HCT116 (cell line): ENCODE results near the gene THYN1. TPM values are rescaled to one million over a fixed set of nuclear protein-coding genes. Genes with fewer than 3 reads are reported as not detected.

Experiments
- ATAC-seq: fragments of 200-7000 bp; cut with Tn5 transposase; 2 replicates; pipeline ENCODE4 v1.9.1; 2020; ENCODE audit warnings: mild to moderate bottlenecking, moderate library complexity
- BruUV-seq: library from RNA; stranded (reverse); fragments of 400-500 nt; replicated peaks from 2 replicates; lab custom pipeline; 2021; lab: Mats Ljungman, UMichigan
- CTCF ChIA-PET: fragments of 300-600 bp; sonication (Branson Sonifier 250); formaldehyde crosslinking; loops from one replicate; lab custom pipeline; 2021; ENCODE audit warnings: antibody characterized with exemption; lab: Charles Lee
- POLR2A ChIA-PET: fragments of 300-600, 350-600 bp; sonication (Branson Sonifier 250); formaldehyde crosslinking; loops from one replicate; lab custom pipeline; 2021; ENCODE audit warnings: antibody characterized with exemption; lab: Charles Lee
- RAD21 ChIA-PET, 2 experiments: fragments of 300-600 bp; sonication (Branson Sonifier 250); formaldehyde crosslinking; loops; one replicate each; lab custom pipeline; 2023; ENCODE audit warnings: low total read pairs in 2 of 2; ENCODE audit not compliant: uncharacterized antibody in 2 of 2, unreplicated experiment in 2 of 2, low non-redundant PET in 1 of 2; lab: Charles Lee
- DNase-seq: peaks from one replicate; pipeline ENCODE4 v3.0.0-alpha.2; 2010; ENCODE audit warnings: low read depth, low spot score
- H2AFZ ChIP-seq: fragments of 200-600 bp; shearing (Covaris generic), sonication (generic); 2 replicates; pipeline ENCODE4 v1.6.1; 2017; ENCODE audit warnings: low read depth, mixed run types, mixed read lengths, antibody characterized with exemption, low read length; ENCODE audit not compliant: poor library complexity, severe bottlenecking
- H3K27ac ChIP-seq: 2 replicates; pipeline ENCODE4 v1.5.1; 2012; ENCODE audit warnings: low read depth, low read length
- H3K27me3 ChIP-seq: fragments of 200-600 bp; sonication (generic); 2 replicates; pipeline ENCODE4 v1.6.1; 2016; ENCODE audit warnings: mixed run types, low read length, mixed read lengths; ENCODE audit not compliant: insufficient read depth
- H3K36me3 ChIP-seq, 2 experiments: fragments of 200-500 bp in 1 of 2; fragments of 200-600 bp in 1 of 2; sonication (Bioruptor generic) in 1 of 2; sonication (generic) in 1 of 2; 2 replicates each; pipeline versions ENCODE4 v1.5.1 to v1.6.1; 2014 to 2016; ENCODE audit warnings: low read length in 2 of 2, inconsistent platforms in 1 of 2, mixed read lengths in 1 of 2, mixed run types in 1 of 2; ENCODE audit not compliant: insufficient read depth in 2 of 2, control insufficient read depth in 1 of 2
- H3K4me1 ChIP-seq, 2 experiments: fragments of 200-600 bp in 1 of 2; sonication (generic) in 1 of 2; 2 replicates each; pipeline versions ENCODE4 v1.5.1 to v1.6.1; 2012 to 2017; ENCODE audit warnings: low read length in 2 of 2, inconsistent platforms in 1 of 2, mild to moderate bottlenecking in 1 of 2, mixed read lengths in 1 of 2, mixed run types in 1 of 2, moderate library complexity in 1 of 2; ENCODE audit not compliant: insufficient read depth in 2 of 2, control insufficient read depth in 1 of 2
- H3K4me2 ChIP-seq: fragments of 200-600 bp; sonication (generic); 2 replicates; pipeline ENCODE4 v1.6.1; 2017; ENCODE audit warnings: mixed run types, low read length, mixed read lengths
- H3K4me3 ChIP-seq, 2 experiments: fragments of 200-600 bp in 1 of 2; sonication (generic) in 1 of 2; replicated peaks in 1 of 2; 2 replicates each; pipeline ENCODE4 v1.5.1; 2011 to 2016; ENCODE audit warnings: low read length in 2 of 2, control low read depth in 1 of 2, low read depth in 1 of 2, mild to moderate bottlenecking in 1 of 2, mixed read lengths in 1 of 2, mixed run types in 1 of 2
- H3K79me2 ChIP-seq: fragments of 200-600 bp; sonication (generic); 2 replicates; pipeline ENCODE4 v1.6.1; 2017; ENCODE audit warnings: mild to moderate bottlenecking, mixed run types, low read length, moderate library complexity, mixed read lengths; ENCODE audit not compliant: insufficient read depth
- H3K9ac ChIP-seq: fragments of 200-600 bp; sonication (generic); 2 replicates; pipeline ENCODE4 v1.6.1; 2016; ENCODE audit warnings: low read length, mixed read lengths
- H3K9me2 ChIP-seq: fragments of 200-600 bp; sonication (generic), shearing (Covaris generic); 2 replicates; pipeline ENCODE4 v1.6.1; 2017; ENCODE audit warnings: mixed run types, mild to moderate bottlenecking, moderate library complexity; ENCODE audit not compliant: insufficient read depth
- H3K9me3 ChIP-seq, 2 experiments: fragments of 200-500 bp in 1 of 2; fragments of 200-600 bp in 1 of 2; sonication (Bioruptor generic) in 1 of 2; sonication (generic) in 1 of 2; 2 replicates each; pipeline ENCODE4 v1.6.1; 2014 to 2017; ENCODE audit warnings: low read length in 2 of 2, mixed read lengths in 2 of 2, inconsistent platforms in 1 of 2, low read depth in 1 of 2, mild to moderate bottlenecking in 1 of 2, mixed run types in 1 of 2, moderate library complexity in 1 of 2; ENCODE audit not compliant: control insufficient read depth in 1 of 2, insufficient read depth in 1 of 2
- H4K20me1 ChIP-seq: fragments of 200-600 bp; sonication (generic), shearing (Covaris generic); 2 replicates; pipeline ENCODE4 v1.6.1; 2017; ENCODE audit warnings: mixed run types, mild to moderate bottlenecking, moderate library complexity; ENCODE audit not compliant: insufficient read depth
- EGR1 ChIP-seq: IDR thresholded peaks from 2 replicates; pipeline ENCODE4 v1.6.1; 2012; ENCODE audit warnings: low read depth
- ELF1 ChIP-seq: IDR thresholded peaks from 2 replicates; pipeline ENCODE4 v1.6.1; 2012; ENCODE audit warnings: low read depth, borderline replicate concordance
- RAD21 ChIP-seq: IDR thresholded peaks from 2 replicates; pipeline ENCODE4 v1.6.1; 2012; ENCODE audit warnings: low read depth, mild to moderate bottlenecking
- SIN3A ChIP-seq: IDR thresholded peaks from 2 replicates; pipeline ENCODE4 v1.6.1; 2012; ENCODE audit warnings: low read depth
- TCF7L2 ChIP-seq: IDR thresholded peaks from 2 replicates; pipeline ENCODE4 v1.7.0; 2011; ENCODE audit warnings: borderline replicate concordance, inconsistent platforms; ENCODE audit not compliant: insufficient read depth, insufficient read length; ENCODE audit errors: extremely low read depth
- intact Hi-C: fragments of 100-400 bp; cut with micrococcal nuclease; formaldehyde crosslinking; loops from 2 replicates; pipeline ENCODE4 v1.10.0; 2022
- total RNA-seq: library from RNA; stranded (reverse); gene quantifications from one replicate; pipeline ENCODE4 v1.2.1, GENCODE V29; 2021; ENCODE audit not compliant: unreplicated experiment
- TF ChIP-seq, protein P1 (sequence below), 3 experiments: fragments of 200-600 bp in 1 of 3; sonication (generic) in 1 of 3; IDR thresholded peaks in 2 of 3; conservative IDR thresholded peaks in 1 of 3; 2 replicates each; pipeline ENCODE4 v1.5.1; 2012 to 2017; ENCODE audit warnings: low read depth in 2 of 3, low read length in 2 of 3, antibody characterized with exemption in 1 of 3, borderline replicate concordance in 1 of 3, control low read depth in 1 of 3, mild to moderate bottlenecking in 1 of 3, mixed read lengths in 1 of 3, mixed run types in 1 of 3, moderate library complexity in 1 of 3; ENCODE audit not compliant: insufficient read depth in 1 of 3
- TF ChIP-seq, protein P2 (sequence below): IDR thresholded peaks from 2 replicates; pipeline ENCODE4 v1.6.1; 2011; ENCODE audit warnings: mild to moderate bottlenecking, low read length, moderate library complexity; ENCODE audit not compliant: insufficient replicate concordance; ENCODE audit errors: extremely low read depth
- TF ChIP-seq, protein P3 (sequence below): IDR thresholded peaks from 2 replicates; pipeline ENCODE4 v1.6.1; 2012

THYN1 gene
- total RNA-seq, 1 experiment from 2014 or later = 32.2 TPM

DNA sequence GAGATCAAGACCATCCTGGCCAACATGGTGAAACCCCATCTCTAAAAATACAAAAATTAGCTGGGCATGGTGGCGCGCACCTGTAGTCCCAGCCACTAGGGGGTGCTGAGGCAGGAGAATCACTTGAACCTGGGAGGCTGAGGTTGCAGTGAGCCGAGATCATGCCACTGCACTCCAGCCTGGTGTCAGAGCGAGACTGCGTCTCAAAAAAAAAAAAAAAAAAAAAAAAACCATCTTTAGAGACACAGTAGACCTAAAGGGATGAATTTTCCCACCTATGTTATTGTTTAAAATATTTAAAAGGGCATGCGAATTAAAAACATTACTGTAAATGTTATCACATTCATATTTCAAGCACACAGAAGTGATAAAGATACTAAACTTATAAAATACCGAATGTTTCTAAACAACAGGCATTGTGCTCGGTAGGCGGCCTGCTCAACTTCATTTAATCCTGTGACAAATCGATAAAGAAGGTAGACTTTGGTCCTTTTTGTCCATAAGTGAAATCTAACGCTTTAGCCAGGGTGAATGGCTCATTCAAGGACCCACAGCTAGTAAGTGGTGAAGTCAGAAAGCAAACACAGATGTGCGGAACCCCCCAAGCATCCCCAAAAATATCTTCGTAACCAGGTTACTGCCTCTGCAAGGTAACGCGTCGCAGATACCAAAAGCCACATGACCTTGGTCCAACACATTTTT, 45.5 kb downstream of the THYN1 start:
- Histone ChIP-seq H4K20me1 (peaks cover 6% of the 10 kb centered on the region; the same call in 1 of the 2 replicates), H3K4me3 (no peak overlapping the region), H3K9me3 (no peaks in the 10 kb centered on the region), H3K27ac (no peak overlapping the region), H3K9me2 (no peaks in the 10 kb centered on the region), H3K79me2 (peaks cover 55% of the 10 kb centered on the region), H3K9ac (no peak overlapping the region), H2AFZ (no peak overlapping the region), H3K27me3 (no peaks in the 10 kb centered on the region), H3K4me1 (no peaks in the 10 kb centered on the region), H3K36me3 (peaks cover 36 to 52% of the 10 kb centered on the region in 2 experiments), H3K4me2 (no peak overlapping the region)
- intact Hi-C loops = no loop called here
- no TSS peak for BruUV-seq
- ChIA-PET RAD21 (interaction anchor here in 1 of 2 experiments (0.7 kb wide), 1 partner anchor 347 kb away, joined by 6 read pairs; no protein-coding TSS in a partner anchor), POLR2A (no interaction called here), CTCF (interaction anchor here (0.9 to 1.3 kb wide), 6 partner anchors 9 to 280 kb away, joined by 3 to 5 read pairs (median 3); partner anchors contain the start of genes NCAPD3 and VPS26B)
- TF ChIP-seq EGR1 (no peak), RAD21 (peak; percentile 41)
- TF ChIP-seq, protein P1, sequence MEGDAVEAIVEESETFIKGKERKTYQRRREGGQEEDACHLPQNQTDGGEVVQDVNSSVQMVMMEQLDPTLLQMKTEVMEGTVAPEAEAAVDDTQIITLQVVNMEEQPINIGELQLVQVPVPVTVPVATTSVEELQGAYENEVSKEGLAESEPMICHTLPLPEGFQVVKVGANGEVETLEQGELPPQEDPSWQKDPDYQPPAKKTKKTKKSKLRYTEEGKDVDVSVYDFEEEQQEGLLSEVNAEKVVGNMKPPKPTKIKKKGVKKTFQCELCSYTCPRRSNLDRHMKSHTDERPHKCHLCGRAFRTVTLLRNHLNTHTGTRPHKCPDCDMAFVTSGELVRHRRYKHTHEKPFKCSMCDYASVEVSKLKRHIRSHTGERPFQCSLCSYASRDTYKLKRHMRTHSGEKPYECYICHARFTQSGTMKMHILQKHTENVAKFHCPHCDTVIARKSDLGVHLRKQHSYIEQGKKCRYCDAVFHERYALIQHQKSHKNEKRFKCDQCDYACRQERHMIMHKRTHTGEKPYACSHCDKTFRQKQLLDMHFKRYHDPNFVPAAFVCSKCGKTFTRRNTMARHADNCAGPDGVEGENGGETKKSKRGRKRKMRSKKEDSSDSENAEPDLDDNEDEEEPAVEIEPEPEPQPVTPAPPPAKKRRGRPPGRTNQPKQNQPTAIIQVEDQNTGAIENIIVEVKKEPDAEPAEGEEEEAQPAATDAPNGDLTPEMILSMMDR (IDR thresholded peaks at IDR 0.05 in 2 of 3, conservative IDR thresholded peaks at IDR 0.05 in 1 of 3; ENCODE audit: borderline replicate concordance in 1 of 3, insufficient read depth in 1 of 3, low read depth in 2 of 3, low read length in 2 of 3) = peak; percentile 24 to 62 (median 59); a peak in 5 of 6 replicates
- ATAC-seq (peak; percentile 67; the same call in 1 of the 2 replicates), DNase-seq (no peak)

DNA sequence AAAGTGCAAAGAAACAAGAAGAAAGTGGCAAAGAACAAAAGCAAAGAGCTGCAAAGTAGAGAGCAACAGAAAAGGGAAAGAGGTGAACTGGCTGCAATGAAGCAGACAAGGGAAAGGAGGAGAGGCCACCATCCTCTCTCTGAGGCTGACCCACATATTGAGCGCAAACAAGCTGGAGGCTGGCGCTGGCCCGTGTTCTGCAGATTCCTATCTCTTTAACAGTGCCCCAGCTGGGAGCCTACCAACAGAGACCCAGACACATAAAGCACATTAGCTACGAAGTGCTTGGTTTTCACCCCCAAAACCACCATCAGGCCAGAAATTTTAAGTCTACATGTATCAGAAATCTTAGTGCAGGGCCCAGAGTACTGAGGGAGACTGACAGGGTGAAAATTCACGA, 47.0 kb downstream of the THYN1 start:
- no peak for ATAC-seq

More for the DNA sequence above, 47.0 kb downstream of the THYN1 start:
- H3K27ac ChIP-seq = no peak overlapping the region
- DNase-seq = no peak
- TF ChIP-seq, protein P2, sequence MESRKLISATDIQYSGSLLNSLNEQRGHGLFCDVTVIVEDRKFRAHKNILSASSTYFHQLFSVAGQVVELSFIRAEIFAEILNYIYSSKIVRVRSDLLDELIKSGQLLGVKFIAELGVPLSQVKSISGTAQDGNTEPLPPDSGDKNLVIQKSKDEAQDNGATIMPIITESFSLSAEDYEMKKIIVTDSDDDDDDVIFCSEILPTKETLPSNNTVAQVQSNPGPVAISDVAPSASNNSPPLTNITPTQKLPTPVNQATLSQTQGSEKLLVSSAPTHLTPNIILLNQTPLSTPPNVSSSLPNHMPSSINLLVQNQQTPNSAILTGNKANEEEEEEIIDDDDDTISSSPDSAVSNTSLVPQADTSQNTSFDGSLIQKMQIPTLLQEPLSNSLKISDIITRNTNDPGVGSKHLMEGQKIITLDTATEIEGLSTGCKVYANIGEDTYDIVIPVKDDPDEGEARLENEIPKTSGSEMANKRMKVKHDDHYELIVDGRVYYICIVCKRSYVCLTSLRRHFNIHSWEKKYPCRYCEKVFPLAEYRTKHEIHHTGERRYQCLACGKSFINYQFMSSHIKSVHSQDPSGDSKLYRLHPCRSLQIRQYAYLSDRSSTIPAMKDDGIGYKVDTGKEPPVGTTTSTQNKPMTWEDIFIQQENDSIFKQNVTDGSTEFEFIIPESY = no peak
- TF ChIP-seq ELF1 (no peak), SIN3A (no peak), TCF7L2 (no peak)
- TF ChIP-seq, protein P3, sequence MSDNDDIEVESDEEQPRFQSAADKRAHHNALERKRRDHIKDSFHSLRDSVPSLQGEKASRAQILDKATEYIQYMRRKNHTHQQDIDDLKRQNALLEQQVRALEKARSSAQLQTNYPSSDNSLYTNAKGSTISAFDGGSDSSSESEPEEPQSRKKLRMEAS = no peak
- no peaks in the 10 kb centered on the region for H3K27me3 ChIP-seq
- H4K20me1 ChIP-seq = no peaks in the 10 kb centered on the region
- no peak overlapping the region for H3K4me2 ChIP-seq
- H3K4me3 ChIP-seq = no peak overlapping the region
- no TSS peak for BruUV-seq
- H3K79me2 ChIP-seq = peaks cover 40% of the 10 kb centered on the region
- no peak overlapping the region for H2AFZ ChIP-seq
- H3K9me2 ChIP-seq = no peaks in the 10 kb centered on the region
- H3K36me3 ChIP-seq = peaks cover 51 to 67% of the 10 kb centered on the region in 2 experiments
- POLR2A ChIA-PET = no interaction called here
- H3K9me3 ChIP-seq = no peaks in the 10 kb centered on the region
- RAD21 ChIA-PET = no interaction called here
- CTCF ChIA-PET = no interaction called here
- intact Hi-C loops = no loop called here
- no peak overlapping the region for H3K9ac ChIP-seq
- no peaks in the 10 kb centered on the region for H3K4me1 ChIP-seq
